Measurements from ENCODE around the gene SMARCC2. TPM values are rescaled to one million over a fixed set of nuclear protein-coding genes. Genes with fewer than 3 reads are reported as not detected.
A peak's percentile ranks its signal among the peaks of the same experiment; 100 is the strongest.

The SMARCC2 gene
- total and polyA plus RNA-seq, 9 donors = 57.9 to 172 (median 117) TPM

- 19 to 46% (median 37%) methylated on average over 10 of the region's 10 CpGs for WGBS, 3 donors
- Histone ChIP-seq H3K27ac (peak overlapping the region in 1 of 2 donors; percentile 92), H3K9me3 (no peaks in the 10 kb centered on the region), H3K4me3 (peak overlapping the region; percentile 77), H3K27me3 (no peaks in the 10 kb centered on the region), H3K4me1 (ENCODE audit: insufficient read depth) (peaks cover 2% of the 10 kb centered on the region), H3K36me3 (no peaks in the 10 kb centered on the region)
- no peak for TF ChIP-seq POLR2A (IDR thresholded peaks at IDR 0.05)
- TF ChIP-seq EP300 (IDR thresholded peaks at IDR 0.05) = no peak
- TF ChIP-seq CTCF (IDR thresholded peaks at IDR 0.05) = no peak
- peak; percentile 22 to 55 (median 51) for DNase-seq
- intact Hi-C loops (cut with DNase I) = no loop called here
Measured at GRCh38 chr12:56115329-56115728, 74.0 kb downstream of the SMARCC2 start.

GRCh38 chr12:56114084-56114483, 75.2 kb downstream of the SMARCC2 start:
- DNase-seq = no peak
- H3K27ac ChIP-seq = no peak overlapping the region
- TF ChIP-seq POLR2A (IDR thresholded peaks at IDR 0.05) = no peak
- TF ChIP-seq EP300 (IDR thresholded peaks at IDR 0.05) = no peak
- no peak for TF ChIP-seq CTCF (IDR thresholded peaks at IDR 0.05)
- intact Hi-C loops (cut with DNase I) = no loop called here
- H3K4me3 ChIP-seq = no peak overlapping the region
- 92 to 96% (median 93%) methylated on average over 1 of the region's 1 CpG for whole genome bisulfite sequencing, 3 donors
- H3K9me3 ChIP-seq = no peaks in the 10 kb centered on the region
- H3K27me3 ChIP-seq = no peaks in the 10 kb centered on the region
- H3K36me3 ChIP-seq = no peaks in the 10 kb centered on the region
- peaks cover 2% of the 10 kb centered on the region for H3K4me1 ChIP-seq (ENCODE audit: insufficient read depth)

Other genes starting within 250 kb of the SMARCC2 start
- gene PMEL, start 223.4 kb downstream of the SMARCC2 start, total RNA-seq = 10 to 100 TPM in 1 of 7 donors, 1 to 10 TPM in 6; 2.0 to 11.5 (median 3.7) TPM
- 1 to 10 TPM; 2.0 to 2.7 TPM for gene PMEL, start 223.4 kb downstream of the SMARCC2 start, polyA plus RNA-seq
- 10 to 100 TPM; 18.3 to 33.9 (median 31.3) TPM for gene CDK2, start 222.7 kb downstream of the SMARCC2 start, total RNA-seq
- 10 to 100 TPM; 21.7 to 21.8 TPM for gene CDK2, start 222.7 kb downstream of the SMARCC2 start, polyA plus RNA-seq
- gene RAB5B, start 215.4 kb downstream of the SMARCC2 start, total RNA-seq = 100 to 1,000 TPM in 5 of 7 donors, 10 to 100 TPM in 2; 60.4 to 136 (median 117) TPM
- gene RAB5B, start 215.4 kb downstream of the SMARCC2 start, polyA plus RNA-seq = 100 to 1,000 TPM in 1 of 2 donors, 10 to 100 TPM in 1; 81.7 to 217 TPM
- 10 to 100 TPM; 22.1 to 39.4 (median 31.9) TPM for gene SUOX, start 192.2 kb downstream of the SMARCC2 start, total RNA-seq
- gene SUOX, start 192.2 kb downstream of the SMARCC2 start, polyA plus RNA-seq = 10 to 100 TPM; 18.0 to 34.2 TPM
- gene IKZF4, start 168.4 kb downstream of the SMARCC2 start, total RNA-seq = 10 to 100 TPM in 5 of 7 donors, 1 to 10 TPM in 2; 4.0 to 33.2 (median 20.0) TPM
- 10 to 100 TPM in 1 of 2 donors, 1 to 10 TPM in 1; 6.2 to 12.5 TPM for gene IKZF4, start 168.4 kb downstream of the SMARCC2 start, polyA plus RNA-seq
- gene RPS26, start 147.6 kb downstream of the SMARCC2 start, total RNA-seq = 1,000 to 10,000 TPM in 1 of 7 donors, 100 to 1,000 TPM in 2, 10 to 100 TPM in 4; 16.2 to 2,562 (median 59.7) TPM
- 1,000 to 10,000 TPM in 1 of 2 donors, 100 to 1,000 TPM in 1; 198 to 1,468 TPM for gene RPS26, start 147.6 kb downstream of the SMARCC2 start, polyA plus RNA-seq
- 10 to 100 TPM in 1 of 7 donors, 1 to 10 TPM in 5, under 1 TPM in 1; 0.72 to 20.6 (median 3.3) TPM for gene ERBB3, start 109.3 kb downstream of the SMARCC2 start, total RNA-seq
- 1 to 10 TPM; 1.1 to 5.0 TPM for gene ERBB3, start 109.3 kb downstream of the SMARCC2 start, polyA plus RNA-seq
- 10 to 100 TPM; 65.6 to 86.2 (median 77.0) TPM for gene PA2G4, start 84.9 kb downstream of the SMARCC2 start, total RNA-seq
- gene PA2G4, start 84.9 kb downstream of the SMARCC2 start, polyA plus RNA-seq = 100 to 1,000 TPM in 1 of 2 donors, 10 to 100 TPM in 1; 86.5 to 219 TPM
- gene RPL41, start 72.8 kb downstream of the SMARCC2 start, total RNA-seq = 1,000 to 10,000 TPM; 6,021 to 8,245 (median 6,510) TPM
- over 10,000 TPM; 11,306 to 11,451 TPM for gene RPL41, start 72.8 kb downstream of the SMARCC2 start, polyA plus RNA-seq
- gene ZC3H10, start 71.2 kb downstream of the SMARCC2 start, total RNA-seq = 10 to 100 TPM in 4 of 7 donors, 1 to 10 TPM in 3; 1.8 to 14.7 (median 10.7) TPM
- 1 to 10 TPM; 4.4 to 5.2 TPM for gene ZC3H10, start 71.2 kb downstream of the SMARCC2 start, polyA plus RNA-seq
- 100 to 1,000 TPM in 3 of 7 donors, 10 to 100 TPM in 4; 80.3 to 139 (median 97.3) TPM for gene ESYT1, start 61.2 kb downstream of the SMARCC2 start, total RNA-seq
- 100 to 1,000 TPM in 1 of 2 donors, 10 to 100 TPM in 1; 62.3 to 102 TPM for gene ESYT1, start 61.2 kb downstream of the SMARCC2 start, polyA plus RNA-seq
- 10 to 100 TPM; 65.9 to 99.2 (median 73.4) TPM for gene MYL6B, start 36.9 kb downstream of the SMARCC2 start, total RNA-seq
- gene MYL6B, start 36.9 kb downstream of the SMARCC2 start, polyA plus RNA-seq = 10 to 100 TPM; 32.8 to 77.3 TPM
- gene MYL6, start 31.1 kb downstream of the SMARCC2 start, total RNA-seq = 1,000 to 10,000 TPM in 5 of 7 donors, 100 to 1,000 TPM in 2; 782 to 1,485 (median 1,329) TPM
- gene MYL6, start 31.1 kb downstream of the SMARCC2 start, polyA plus RNA-seq = 1,000 to 10,000 TPM; 1,579 to 3,375 TPM
- gene RNF41, start 32.4 kb upstream of the SMARCC2 start, total RNA-seq = 10 to 100 TPM; 34.1 to 55.6 (median 40.6) TPM
- 10 to 100 TPM; 29.4 to 45.1 TPM for gene RNF41, start 32.4 kb upstream of the SMARCC2 start, polyA plus RNA-seq
- 10 to 100 TPM; 19.8 to 43.7 (median 28.9) TPM for gene NABP2, start 34.9 kb upstream of the SMARCC2 start, total RNA-seq
- gene NABP2, start 34.9 kb upstream of the SMARCC2 start, polyA plus RNA-seq = 10 to 100 TPM; 25.0 to 37.5 TPM
- gene SLC39A5, start 40.6 kb upstream of the SMARCC2 start, total RNA-seq = under 1 TPM; 0.25 to 0.85 (median 0.69) TPM
- gene SLC39A5, start 40.6 kb upstream of the SMARCC2 start, polyA plus RNA-seq = under 1 TPM in 1 of 2 donors, not detected in 1; 0.28 TPM
- gene ANKRD52, start 68.9 kb upstream of the SMARCC2 start, total RNA-seq = 10 to 100 TPM in 5 of 7 donors, 1 to 10 TPM in 2; 9.1 to 37.7 (median 28.9) TPM
- 10 to 100 TPM; 10.5 to 26.2 TPM for gene ANKRD52, start 68.9 kb upstream of the SMARCC2 start, polyA plus RNA-seq
- 10 to 100 TPM; 11.3 to 31.1 (median 14.9) TPM for gene COQ10A, start 77.5 kb upstream of the SMARCC2 start, total RNA-seq
- 10 to 100 TPM; 13.8 to 20.5 TPM for gene COQ10A, start 77.5 kb upstream of the SMARCC2 start, polyA plus RNA-seq
- gene CS, start 110.8 kb upstream of the SMARCC2 start, total RNA-seq = 100 to 1,000 TPM in 5 of 7 donors, 10 to 100 TPM in 2; 49.6 to 155 (median 137) TPM
- gene CS, start 110.8 kb upstream of the SMARCC2 start, polyA plus RNA-seq = 100 to 1,000 TPM in 1 of 2 donors, 10 to 100 TPM in 1; 48.9 to 237 TPM
- gene CNPY2, start 126.5 kb upstream of the SMARCC2 start, total RNA-seq = 100 to 1,000 TPM in 2 of 7 donors, 10 to 100 TPM in 5; 58.9 to 112 (median 84.9) TPM
- gene CNPY2, start 126.5 kb upstream of the SMARCC2 start, polyA plus RNA-seq = 100 to 1,000 TPM; 107 to 134 TPM
- 100 to 1,000 TPM in 1 of 7 donors, 10 to 100 TPM in 6; 41.0 to 103 (median 74.5) TPM for gene PAN2, start 144.5 kb upstream of the SMARCC2 start, total RNA-seq
- gene PAN2, start 144.5 kb upstream of the SMARCC2 start, polyA plus RNA-seq = 10 to 100 TPM; 44.2 to 67.2 TPM
- gene IL23A, start 149.4 kb upstream of the SMARCC2 start, total RNA-seq = under 1 TPM in 2 of 7 donors, not detected in 5; 0.23 to 0.35 TPM
- gene IL23A, start 149.4 kb upstream of the SMARCC2 start, polyA plus RNA-seq = under 1 TPM in 1 of 2 donors, not detected in 1; 0.16 TPM
- 100 to 1,000 TPM in 3 of 7 donors, 10 to 100 TPM in 4; 81.5 to 161 (median 90.2) TPM for gene STAT2, start 170.6 kb upstream of the SMARCC2 start, total RNA-seq
- gene STAT2, start 170.6 kb upstream of the SMARCC2 start, polyA plus RNA-seq = 100 to 1,000 TPM in 1 of 2 donors, 10 to 100 TPM in 1; 56.1 to 122 TPM
- not detected for gene APOF, start 173.4 kb upstream of the SMARCC2 start, total RNA-seq
- not detected for gene APOF, start 173.4 kb upstream of the SMARCC2 start, polyA plus RNA-seq

All from ovary (tissue), 9 donors.